ENCODE measurements around the gene OTUD4.

GRCh38 chr4:145098675-145099037 lies 81.7 kb downstream of the OTUD4 start:
- TF ChIP-seq EP300 (IDR thresholded peaks at IDR 0.05), result no peak
- TF ChIP-seq CTCF (IDR thresholded peaks at IDR 0.05), result no peak
- TF ChIP-seq POLR2A (IDR thresholded peaks at IDR 0.05), result no peak

Data from tibial nerve (tissue), 4 donors.